K562 (cell line): ENCODE data around the gene LOXL3. TPM values are rescaled to one million over a fixed set of nuclear protein-coding genes. Genes with fewer than 3 reads are reported as not detected.
A peak's percentile ranks its signal among the peaks of the same experiment; 100 is the strongest.

ENCODE experiments used
- ATAC-seq: fragments of 200-7000 bp; cut with Tn5 transposase; 3 replicates; pipeline ENCODE4 v1.9.1; 2020; ENCODE audit warnings: moderate library complexity
- BruUV-seq: library from RNA; stranded (reverse); fragments of 400-500 nt; replicated peaks from 2 replicates; lab custom pipeline; 2021; lab: Mats Ljungman, UMichigan
- CTCF ChIA-PET: fragments of 300-600 bp; formaldehyde crosslinking; extraction: SDS; loops from one replicate; lab custom pipeline; 2021; ENCODE audit warnings: low intra/inter-chr PET ratio; lab: Yijun Ruan, JAX
- POLR2A ChIA-PET: fragments of 300-600, 350-650 bp; sonication (Branson Sonifier 250); formaldehyde crosslinking; extraction: SDS; loops from one replicate; lab custom pipeline; 2021; ENCODE audit warnings: antibody characterized with exemption, inconsistent platforms; lab: Yijun Ruan, JAX
- DNase-seq, 4 experiments: peaks; one replicate each; pipeline versions ENCODE4 v3.0.0 to v3.0.0-alpha.2; 2011 to 2018; ENCODE audit warnings: low spot score in 3 of 4, mixed read lengths in 3 of 4; ENCODE audit errors: extremely low read depth in 1 of 4
- FAIRE-seq: peaks from 2 replicates; lab custom pipeline; 2011; peaks lifted over from hg19 to GRCh38; lab: Jason Lieb, UNC
- H2AFZ ChIP-seq: 2 replicates; pipeline ENCODE4 v1.6.0; 2011; ENCODE audit warnings: low read depth, low read length, control low read depth, inconsistent platforms
- H3K27ac ChIP-seq: fragments of 200-600 bp; 3 replicates; pipeline ENCODE4 v1.8.0; 2011; ENCODE audit warnings: low read depth, mild to moderate bottlenecking, control low read depth, inconsistent platforms, low read length, moderate library complexity, mixed read lengths; ENCODE audit errors: extremely low read depth
- H3K27me3 ChIP-seq, 2 experiments: fragments of 300-600 bp in 1 of 2; 2 replicates in 1 of 2; 3 replicates in 1 of 2; pipeline versions ENCODE4 v1.6.0 to v1.8.0; 2011; ENCODE audit warnings: inconsistent platforms in 2 of 2, low read length in 2 of 2, mild to moderate bottlenecking in 1 of 2, mixed read lengths in 1 of 2, moderate library complexity in 1 of 2; ENCODE audit not compliant: control insufficient read depth in 2 of 2, insufficient read depth in 2 of 2
- H3K36me3 ChIP-seq: fragments of 300-600 bp; 3 replicates; pipeline ENCODE4 v1.8.0; 2011; ENCODE audit warnings: mild to moderate bottlenecking, low read length, inconsistent platforms; ENCODE audit not compliant: control insufficient read depth, insufficient read depth
- H3K4me1 ChIP-seq, 2 experiments: fragments of 200-600 bp in 1 of 2; replicated peaks in 1 of 2; 2 replicates in 1 of 2; 3 replicates in 1 of 2; pipeline versions ENCODE4 v1.5.1 to v1.8.0; 2011; ENCODE audit warnings: inconsistent platforms in 2 of 2, low read length in 2 of 2, mild to moderate bottlenecking in 1 of 2, mixed read lengths in 1 of 2, moderate library complexity in 1 of 2; ENCODE audit not compliant: control insufficient read depth in 2 of 2, insufficient read depth in 2 of 2
- H3K4me2 ChIP-seq: 2 replicates; pipeline ENCODE4 v1.6.1; 2011; ENCODE audit warnings: low read length, control low read depth, inconsistent platforms, mixed read lengths; ENCODE audit not compliant: insufficient read depth
- H3K4me3 ChIP-seq: fragments of 200-600 bp; sonication (generic), shearing (Covaris generic); 2 replicates; pipeline ENCODE4 v1.5.1; 2016; ENCODE audit warnings: control low read depth, inconsistent platforms
- H3K79me2 ChIP-seq: fragments of 200-600 bp; 3 replicates; pipeline ENCODE4 v1.8.0; 2011; ENCODE audit warnings: low read length, inconsistent platforms; ENCODE audit not compliant: control insufficient read depth, insufficient read depth
- H3K9ac ChIP-seq, 2 experiments: 2 replicates each; pipeline versions ENCODE4 v1.6.0 to v1.6.1; 2011; ENCODE audit warnings: low read depth in 2 of 2, low read length in 2 of 2, control low read depth in 1 of 2, inconsistent platforms in 1 of 2, mild to moderate bottlenecking in 1 of 2, mixed read lengths in 1 of 2; ENCODE audit not compliant: insufficient read depth in 1 of 2
- H3K9me1 ChIP-seq: one replicate; pipeline ENCODE4 v1.6.0; 2011; ENCODE audit warnings: inconsistent platforms, mild to moderate bottlenecking, low read length, moderate library complexity; ENCODE audit not compliant: control insufficient read depth, insufficient read depth
- H3K9me3 ChIP-seq: replicated peaks from 2 replicates; pipeline ENCODE4 v1.5.1; 2011; ENCODE audit warnings: low read depth, low read length, inconsistent platforms; ENCODE audit not compliant: control insufficient read depth, insufficient read depth
- H4K20me1 ChIP-seq: replicated peaks from 2 replicates; pipeline ENCODE4 v1.6.1; 2011; ENCODE audit warnings: low read length, inconsistent platforms, mixed read lengths; ENCODE audit not compliant: control insufficient read depth, insufficient read depth
- BACH1 ChIP-seq: fragments of 200-800 bp; sonication (Bioruptor generic); IDR thresholded peaks from 2 replicates; pipeline ENCODE4 v1.6.1; 2016; ENCODE audit warnings: missing genetic modification characterization, missing compliant biosample characterization
- CTCF ChIP-seq, 3 experiments: IDR thresholded peaks in 2 of 3; conservative IDR thresholded peaks in 1 of 3; 2 replicates each; pipeline ENCODE4 v1.5.1; 2011 to 2012; ENCODE audit warnings: low read length in 3 of 3, mild to moderate bottlenecking in 3 of 3, control low read depth in 2 of 3, improper control_type of control experiment in 1 of 3, inconsistent platforms in 1 of 3, low read depth in 1 of 3, mixed read lengths in 1 of 3, moderate library complexity in 1 of 3; ENCODE audit not compliant: insufficient read depth in 2 of 3
- ELK1 ChIP-seq: sonication (generic); formaldehyde crosslinking; IDR thresholded peaks from 2 replicates; pipeline ENCODE4 v1.8.1; 2022; ENCODE audit warnings: missing genetic modification reagents
- ETV1 ChIP-seq: fragments of 450-650 bp; conservative IDR thresholded peaks from 2 replicates; pipeline ENCODE4 v1.6.1; 2016; ENCODE audit warnings: missing genetic modification characterization, control low read depth, low read depth, missing compliant biosample characterization
- HCFC1 ChIP-seq: IDR thresholded peaks from 2 replicates; pipeline ENCODE4 v1.6.1; 2012; ENCODE audit warnings: low read depth, low read length, improper control_type of control experiment
- HES1 ChIP-seq: fragments of 450-650 bp; IDR thresholded peaks from 2 replicates; pipeline ENCODE4 v1.6.1; 2016; ENCODE audit warnings: low read depth, mild to moderate bottlenecking, moderate library complexity
- HMGN3 ChIP-seq: IDR thresholded peaks from 2 replicates; pipeline ENCODE4 v1.6.1; 2011; ENCODE audit warnings: borderline replicate concordance, low read depth, mild to moderate bottlenecking, mixed read lengths, low read length; ENCODE audit not compliant: insufficient read length; ENCODE audit errors: extremely low read depth
- MCM5 ChIP-seq: fragments of 450-650 bp; IDR thresholded peaks from 2 replicates; pipeline ENCODE4 v1.6.1; 2016; ENCODE audit warnings: low read depth
- MYBL2 ChIP-seq, 2 experiments: fragments of 450-650 bp in 1 of 2; sonication (generic) in 1 of 2; formaldehyde crosslinking in 1 of 2; IDR thresholded peaks; 2 replicates each; pipeline versions ENCODE4 v1.6.1 to v1.8.1; 2017 to 2022; ENCODE audit warnings: borderline replicate concordance in 1 of 2, inconsistent platforms in 1 of 2, low read depth in 1 of 2, mild to moderate bottlenecking in 1 of 2, missing genetic modification reagents in 1 of 2, moderate library complexity in 1 of 2
- NR2C2 ChIP-seq, 2 experiments: fragments of 200-800 bp in 1 of 2; sonication (Bioruptor generic) in 1 of 2; sonication (generic) in 1 of 2; formaldehyde crosslinking in 1 of 2; IDR thresholded peaks; 2 replicates each; pipeline versions ENCODE4 v1.6.1 to v1.8.0; 2016 to 2022; ENCODE audit warnings: mild to moderate bottlenecking in 1 of 2, missing compliant biosample characterization in 1 of 2, missing genetic modification characterization in 1 of 2, missing genetic modification reagents in 1 of 2
- PRMT5 ChIP-seq: sonication (generic); formaldehyde crosslinking; IDR thresholded peaks from 2 replicates; pipeline ENCODE4 v1.5.0; 2020; ENCODE audit warnings: missing genetic modification reagents
- RB1 ChIP-seq: fragments of 450-650 bp; IDR thresholded peaks from 2 replicates; pipeline ENCODE4 v1.6.1; 2017; ENCODE audit warnings: low read depth, mild to moderate bottlenecking
- RCOR1 ChIP-seq, 2 experiments: IDR thresholded peaks; 2 replicates each; pipeline ENCODE4 v1.6.1; 2012; ENCODE audit warnings: low read depth in 2 of 2, low read length in 2 of 2, borderline replicate concordance in 1 of 2, improper control_type of control experiment in 1 of 2
- SMARCB1 ChIP-seq: IDR thresholded peaks from 2 replicates; pipeline ENCODE4 v1.6.1; 2011; ENCODE audit warnings: improper control_type of control experiment, low read depth; ENCODE audit not compliant: insufficient read length
- TRIM28 ChIP-seq: fragments of 450-650 bp; IDR thresholded peaks from 2 replicates; pipeline ENCODE4 v1.6.1; 2017
- U2AF2 ChIP-seq: fragments of 200-400 bp; formaldehyde crosslinking; optimal IDR thresholded peaks from 2 replicates; pipeline ENCODE3; 2017; ENCODE audit warnings: low read depth, mild to moderate bottlenecking, low read length
- ZNF217 ChIP-seq: sonication (generic); formaldehyde crosslinking; IDR thresholded peaks from 2 replicates; pipeline ENCODE4 v1.8.0; 2022; ENCODE audit warnings: mild to moderate bottlenecking, missing genetic modification reagents
- ZNF253 ChIP-seq: fragments of 250-450 bp; sonication (Bioruptor Pico); conservative IDR thresholded peaks from 2 replicates; pipeline ENCODE4 v1.6.1; 2021; ENCODE audit warnings: mild to moderate bottlenecking
- WGBS: fragments of 100-300 bp; shearing (Covaris generic); methylation state at CpG from one replicate; pipeline ENCODE4 v1.1.6; 2016; ENCODE audit warnings: low coverage, mixed read lengths; ENCODE audit not compliant: insufficient coverage; ENCODE audit errors: missing lambda C conversion rate; 5-methylcytosine and 5-hydroxymethylcytosine counted together
- in situ Hi-C: fragments of 300-500 bp; cut with MboI; formaldehyde crosslinking; loops from 4 replicates; pipeline ENCODE4 v1.15.0; 2018; ENCODE audit warnings: inconsistent platforms, mixed read lengths
- intact Hi-C: fragments of 100-400 bp; cut with micrococcal nuclease; formaldehyde crosslinking; loops from 2 replicates; pipeline ENCODE4 v1.14.2; 2022
- polyA plus RNA-seq, 8 experiments: library from polyadenylated mRNA; depleted of rRNA in 4 of 8; stranded (reverse) in 5 of 8; unstranded in 3 of 8; fragments of >200 nt; fragmentation: Nextera tagmentation in 2 of 8; fragmentation: Illumina TruSeq in 1 of 8; extraction: Ambion mirVana in 2 of 8; extraction: Trizol in 1 of 8; gene quantifications; 2 replicates each; pipeline versions ENCODE4 v1.2.1 to v1.2.3, GENCODE V29; 2011 to 2014; ENCODE audit warnings: inconsistent platforms in 1 of 8, missing spikeins in 1 of 8
- total RNA-seq, 7 experiments: library from RNA; depleted of rRNA in 6 of 7; stranded (reverse); fragments of >200 nt in 6 of 7; fragmentation: Illumina TruSeq in 2 of 7; extraction: Trizol in 2 of 7; gene quantifications; 2 replicates each; pipeline versions ENCODE4 v1.2.1 to v1.2.3, GENCODE V29; 2011 to 2021; ENCODE audit warnings: low replicate concordance in 1 of 7

Gene LOXL3
- total and polyA plus RNA-seq, 9 of the 15 experiments (the other 6 are each of a cell fraction or from before 2014, with no cell fraction given) = 0.22 to 0.99 (median 0.31) TPM

DNA sequence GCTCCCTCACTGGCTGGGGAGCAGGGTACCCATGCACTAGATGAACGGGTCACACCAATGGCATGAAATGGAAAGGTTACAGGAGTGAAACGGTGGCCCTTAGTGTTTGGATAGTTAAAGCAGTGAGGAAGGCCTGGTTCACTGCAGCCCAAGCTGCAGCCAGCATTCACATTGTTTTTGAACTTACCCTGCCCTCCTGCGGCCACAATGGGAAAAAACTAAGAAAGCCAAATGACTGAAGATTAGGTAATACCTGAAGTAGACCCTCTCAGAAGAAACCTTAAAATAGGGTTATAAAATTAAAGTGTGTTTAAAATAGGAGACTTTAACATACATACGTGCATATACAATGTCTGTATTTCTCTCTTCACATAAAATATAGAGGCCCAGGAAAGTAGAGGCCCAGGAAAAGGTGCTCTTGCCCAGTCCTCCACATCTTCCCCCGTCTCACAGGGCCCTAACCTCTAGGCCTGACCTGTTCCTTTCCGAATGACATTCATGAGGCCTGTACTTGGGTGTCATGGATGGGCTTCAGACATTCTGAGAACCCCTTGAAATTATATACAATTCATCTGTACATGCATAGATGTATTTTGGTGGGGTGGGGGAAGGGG is 34.0 kb upstream of the LOXL3 start:
- no peak overlapping the region for H3K4me2 ChIP-seq
- intact Hi-C loops = loop anchor here (1.0 to 10.0 kb wide), 5 partner anchors 55 to 333 kb away; partner anchors contain the start of genes C2orf81, PCGF1, TTC31 and WDR54
- WGBS = 18% methylated on average over 6 of the region's 6 CpGs
- no peaks in the 10 kb centered on the region for H3K9me1 ChIP-seq
- H3K9ac ChIP-seq = no peak overlapping the region; a peak in 1 of 4 replicates
- H3K79me2 ChIP-seq = no peaks in the 10 kb centered on the region
- peak; percentile 41 to 82 (median 62) for DNase-seq
- ChIA-PET CTCF (interaction anchor here (0.7 to 1.7 kb wide), 5 partner anchors 55 to 338 kb away, joined by 3 to 6 read pairs (median 4); partner anchors contain the start of genes CCDC142 and TTC31), POLR2A (no interaction called here)
- peaks cover 3 to 4% of the 10 kb centered on the region in 2 experiments; a peak in 2 of 5 replicates for H3K27me3 ChIP-seq
- no peak overlapping the region for H3K27ac ChIP-seq
- H3K4me3 ChIP-seq = no peak overlapping the region
- no peaks in the 10 kb centered on the region for H4K20me1 ChIP-seq
- peaks cover 3% of the 10 kb centered on the region in 2 experiments; a peak in 3 of 5 replicates for H3K4me1 ChIP-seq
- FAIRE-seq = peak; percentile 88
- in situ Hi-C loops = no loop called here
- no peaks in the 10 kb centered on the region for H3K9me3 ChIP-seq
- peak overlapping the region; percentile 84 for H2AFZ ChIP-seq
- peak; percentile 91 for ATAC-seq
- no peaks in the 10 kb centered on the region for H3K36me3 ChIP-seq
- no TSS peak for BruUV-seq
- TF ChIP-seq RB1 (peak; percentile 39; the same call in 1 of the 2 replicates), PRMT5 (CRISPR knock-in tag) (no peak), MYBL2 (IDR thresholded peaks at IDR 0.05; ENCODE audit: low read depth) (no peak), MYBL2 (CRISPR knock-in tag; IDR thresholded peaks at IDR 0.05; ENCODE audit: borderline replicate concordance) (no peak), CTCF (IDR thresholded peaks at IDR 0.05 in 2 of 3, conservative IDR thresholded peaks at IDR 0.05 in 1 of 3; ENCODE audit: insufficient read depth in 2 of 3, low read depth in 1 of 3, low read length in 3 of 3) (peak; percentile 73 to 90 (median 76)), ZNF253 (CRISPR knock-in tag) (no peak), HCFC1 (0 out of 2 replicates have a peak, but pooled peaks have one; percentile 19), RCOR1 (IDR thresholded peaks at IDR 0.05; ENCODE audit: borderline replicate concordance in 1 of 2, low read depth in 2 of 2, low read length in 2 of 2) (0 out of 4 replicates have a peak, but pooled peaks of 1 of the 2 experiments have one; percentile 15), HES1 (no peak), ZNF217 (CRISPR knock-in tag) (no peak), TRIM28 (no peak), SMARCB1 (no peak), U2AF2 (no peak), BACH1 (tag) (no peak), ETV1 (tag) (no peak), NR2C2 (CRISPR knock-in tag; IDR thresholded peaks at IDR 0.05) (no peak), NR2C2 (tag; IDR thresholded peaks at IDR 0.05) (0 out of 2 replicates have a peak, but pooled peaks have one; percentile 18), MCM5 (no peak), ELK1 (CRISPR knock-in tag) (no peak), HMGN3 (no peak)
